HL-60 (cell line): ENCODE measurements around the gene CUEDC2.

Experiments
- SPI1 ChIP-seq: IDR thresholded peaks from 2 replicates; pipeline ENCODE4 v1.6.1; 2012; ENCODE audit warnings: low read depth, mild to moderate bottlenecking, borderline replicate concordance
- TF ChIP-seq, protein P1 (sequence below): IDR thresholded peaks from one replicate; pipeline ENCODE4 v1.5.1; 2011; ENCODE audit warnings: low read length, control low read depth, inconsistent platforms; ENCODE audit not compliant: insufficient read depth

DNA sequence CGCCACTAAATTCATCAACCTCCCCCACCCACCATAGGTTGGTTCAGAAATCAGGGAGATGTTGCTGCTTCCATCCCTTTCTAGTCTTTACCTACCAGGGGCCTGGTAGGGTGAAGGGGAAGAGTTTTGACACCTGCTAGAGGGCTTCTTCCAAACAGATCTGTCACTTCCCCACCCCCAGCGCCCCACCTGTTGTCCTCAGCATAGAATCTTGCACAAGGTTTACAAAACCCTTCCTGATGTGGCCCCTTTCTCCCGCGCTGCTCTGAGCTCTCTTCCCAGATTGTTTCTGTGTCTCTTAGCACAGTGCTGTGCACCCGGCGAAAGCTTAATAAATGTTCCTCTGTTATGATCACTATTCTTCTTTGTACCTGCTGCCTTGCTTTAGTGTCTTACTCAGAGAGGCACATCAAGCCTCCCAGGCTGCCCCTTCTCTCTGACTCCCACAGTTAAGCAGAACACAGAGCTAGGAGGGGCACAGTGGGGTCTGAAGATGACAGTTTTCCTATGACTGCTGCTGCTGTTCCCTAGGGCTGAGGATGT lies 30.2 kb upstream of the CUEDC2 start:
- TF ChIP-seq SPI1: no peak
- TF ChIP-seq, protein P1, sequence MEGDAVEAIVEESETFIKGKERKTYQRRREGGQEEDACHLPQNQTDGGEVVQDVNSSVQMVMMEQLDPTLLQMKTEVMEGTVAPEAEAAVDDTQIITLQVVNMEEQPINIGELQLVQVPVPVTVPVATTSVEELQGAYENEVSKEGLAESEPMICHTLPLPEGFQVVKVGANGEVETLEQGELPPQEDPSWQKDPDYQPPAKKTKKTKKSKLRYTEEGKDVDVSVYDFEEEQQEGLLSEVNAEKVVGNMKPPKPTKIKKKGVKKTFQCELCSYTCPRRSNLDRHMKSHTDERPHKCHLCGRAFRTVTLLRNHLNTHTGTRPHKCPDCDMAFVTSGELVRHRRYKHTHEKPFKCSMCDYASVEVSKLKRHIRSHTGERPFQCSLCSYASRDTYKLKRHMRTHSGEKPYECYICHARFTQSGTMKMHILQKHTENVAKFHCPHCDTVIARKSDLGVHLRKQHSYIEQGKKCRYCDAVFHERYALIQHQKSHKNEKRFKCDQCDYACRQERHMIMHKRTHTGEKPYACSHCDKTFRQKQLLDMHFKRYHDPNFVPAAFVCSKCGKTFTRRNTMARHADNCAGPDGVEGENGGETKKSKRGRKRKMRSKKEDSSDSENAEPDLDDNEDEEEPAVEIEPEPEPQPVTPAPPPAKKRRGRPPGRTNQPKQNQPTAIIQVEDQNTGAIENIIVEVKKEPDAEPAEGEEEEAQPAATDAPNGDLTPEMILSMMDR: no peak
